ENCODE data around the gene KSR1.

DNA sequence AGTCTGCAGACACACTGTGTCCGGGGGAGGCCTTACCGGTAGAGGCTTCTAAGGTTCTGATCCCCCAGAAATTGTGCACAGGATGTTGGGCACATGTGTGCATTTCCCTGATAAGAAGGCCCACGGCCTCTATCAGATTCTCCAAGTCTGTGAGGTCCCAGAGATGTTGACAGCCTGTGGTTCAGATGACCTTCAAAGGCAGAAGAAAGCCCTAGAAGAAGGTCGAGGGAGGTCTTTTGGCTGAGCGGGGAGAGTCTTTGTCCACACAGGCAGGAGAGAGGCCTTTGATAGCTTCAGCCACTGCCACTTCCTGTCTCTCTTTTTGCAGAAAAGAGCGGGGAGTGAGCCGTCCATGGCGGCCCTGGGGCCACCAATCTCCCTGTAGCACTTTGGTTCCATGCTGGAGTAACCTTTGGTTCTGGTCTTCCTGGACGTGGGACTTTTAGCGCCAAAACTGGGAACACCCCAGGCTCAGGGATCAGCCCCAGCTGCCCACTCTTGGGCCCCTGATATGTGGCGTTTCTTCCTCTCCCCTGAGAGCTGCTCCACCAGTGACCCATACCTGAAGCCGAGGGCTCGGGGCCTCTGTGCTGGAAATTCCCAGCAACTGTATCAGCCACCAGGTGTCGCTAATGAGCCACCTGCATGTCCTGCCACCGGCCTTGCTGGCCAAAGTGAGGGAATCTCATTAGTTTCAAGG is 146.6 kb downstream of the KSR1 start:
- TF ChIP-seq CTCF (conservative IDR thresholded peaks at IDR 0.05; ENCODE audit: low read depth in 2 of 2) (peak; percentile 90 to 93), POLR2AphosphoS5 (IDR thresholded peaks at IDR 0.05; ENCODE audit: low read depth) (no peak), ZNF331 (CRISPR knock-in tag; IDR thresholded peaks at IDR 0.05; ENCODE audit: low read depth) (no peak), EZH2 (IDR thresholded peaks at IDR 0.05; ENCODE audit: low read depth, unreplicated experiment) (no peak)
